PC-9 (cell line): ENCODE data around the gene EPN1. TPM values are rescaled to one million over a fixed set of nuclear protein-coding genes. Genes with fewer than 3 reads are reported as not detected.

ENCODE experiments used
- BruUV-seq: library from RNA; stranded (reverse); fragments of 400-500 nt; replicated peaks from 2 replicates; lab custom pipeline; 2021; lab: Mats Ljungman, UMichigan
- CTCF ChIA-PET: fragments of 300-600 bp; sonication (Branson Sonifier 250); formaldehyde crosslinking; loops from one replicate; lab custom pipeline; 2022; ENCODE audit warnings: antibody characterized with exemption; lab: Charles Lee
- POLR2A ChIA-PET: fragments of 300-600 bp; sonication (Branson Sonifier 250); formaldehyde crosslinking; loops from one replicate; lab custom pipeline; 2022; ENCODE audit warnings: antibody characterized with exemption; ENCODE audit not compliant: unreplicated experiment; lab: Charles Lee
- DNase-seq, 2 experiments: peaks; one replicate each; pipeline versions ENCODE4 v3.0.0 to v3.0.0-alpha.2; 2015 to 2022; ENCODE audit warnings: mixed read lengths in 1 of 2
- H2AFZ ChIP-seq: fragments of 200-600 bp; sonication (generic); 2 replicates; pipeline ENCODE4 v1.8.1; 2017; ENCODE audit warnings: antibody characterized with exemption
- H3F3A ChIP-seq: fragments of 200-600 bp; sonication (generic); 2 replicates; pipeline ENCODE4 v1.8.1; 2017; ENCODE audit warnings: antibody characterized with exemption, mild to moderate bottlenecking, low read depth; ENCODE audit not compliant: insufficient read depth
- H3K27ac ChIP-seq: fragments of 200-600 bp; sonication (generic); 2 replicates; pipeline ENCODE4 v1.6.1; 2016; ENCODE audit warnings: mixed run types
- H3K27me3 ChIP-seq: fragments of 200-600 bp; sonication (generic); 2 replicates; pipeline ENCODE4 v1.6.1; 2016; ENCODE audit warnings: low read depth, mixed run types; ENCODE audit not compliant: insufficient read depth
- H3K36me3 ChIP-seq: fragments of 200-600 bp; sonication (generic); 2 replicates; pipeline ENCODE4 v1.6.1; 2016; ENCODE audit warnings: low read depth, mixed run types
- H3K4me1 ChIP-seq: fragments of 200-600 bp; sonication (generic); replicated peaks from 2 replicates; pipeline ENCODE4 v1.6.1; 2016; ENCODE audit warnings: mixed run types; ENCODE audit not compliant: insufficient read depth
- H3K4me2 ChIP-seq: fragments of 200-600 bp; sonication (generic); 2 replicates; pipeline ENCODE4 v1.6.1; 2017; ENCODE audit warnings: mixed run types
- H3K4me3 ChIP-seq: fragments of 200-600 bp; sonication (generic); 2 replicates; pipeline ENCODE4 v1.6.1; 2016; ENCODE audit warnings: mixed run types
- H3K79me2 ChIP-seq: fragments of 200-600 bp; sonication (generic); 2 replicates; pipeline ENCODE4 v1.6.1; 2017; ENCODE audit warnings: low read depth, mixed run types
- H3K9me2 ChIP-seq: fragments of 200-600 bp; sonication (generic); 2 replicates; pipeline ENCODE4 v1.8.1; 2017; ENCODE audit warnings: mild to moderate bottlenecking; ENCODE audit not compliant: insufficient read depth
- H3K9me3 ChIP-seq: fragments of 200-600 bp; sonication (generic); 2 replicates; pipeline ENCODE4 v1.8.1; 2016; ENCODE audit warnings: low read depth; ENCODE audit not compliant: insufficient read depth
- H4K20me1 ChIP-seq: fragments of 200-600 bp; sonication (generic); 2 replicates; pipeline ENCODE4 v1.8.1; 2017; ENCODE audit not compliant: insufficient read depth
- EZH2 ChIP-seq: fragments of 200-600 bp; sonication (generic); IDR thresholded peaks from 2 replicates; pipeline ENCODE4 v1.8.0; 2017; ENCODE audit warnings: antibody characterized with exemption, low read depth
- intact Hi-C: fragments of 100-400 bp; cut with micrococcal nuclease; formaldehyde crosslinking; loops from one replicate; pipeline ENCODE4 v1.10.0; 2022; ENCODE audit not compliant: unreplicated experiment
- total RNA-seq: library from RNA; stranded (reverse); gene quantifications from 2 replicates; pipeline ENCODE4 v1.2.3, GENCODE V29; 2021
- TF ChIP-seq, protein P1 (sequence below): fragments of 200-600 bp; sonication (generic); conservative IDR thresholded peaks from 2 replicates; pipeline ENCODE4 v1.6.1; 2017; ENCODE audit warnings: mixed run types, antibody characterized with exemption, mild to moderate bottlenecking, moderate library complexity

Gene EPN1
- total RNA-seq, 1 experiment from 2014 or later, result 232 TPM

DNA sequence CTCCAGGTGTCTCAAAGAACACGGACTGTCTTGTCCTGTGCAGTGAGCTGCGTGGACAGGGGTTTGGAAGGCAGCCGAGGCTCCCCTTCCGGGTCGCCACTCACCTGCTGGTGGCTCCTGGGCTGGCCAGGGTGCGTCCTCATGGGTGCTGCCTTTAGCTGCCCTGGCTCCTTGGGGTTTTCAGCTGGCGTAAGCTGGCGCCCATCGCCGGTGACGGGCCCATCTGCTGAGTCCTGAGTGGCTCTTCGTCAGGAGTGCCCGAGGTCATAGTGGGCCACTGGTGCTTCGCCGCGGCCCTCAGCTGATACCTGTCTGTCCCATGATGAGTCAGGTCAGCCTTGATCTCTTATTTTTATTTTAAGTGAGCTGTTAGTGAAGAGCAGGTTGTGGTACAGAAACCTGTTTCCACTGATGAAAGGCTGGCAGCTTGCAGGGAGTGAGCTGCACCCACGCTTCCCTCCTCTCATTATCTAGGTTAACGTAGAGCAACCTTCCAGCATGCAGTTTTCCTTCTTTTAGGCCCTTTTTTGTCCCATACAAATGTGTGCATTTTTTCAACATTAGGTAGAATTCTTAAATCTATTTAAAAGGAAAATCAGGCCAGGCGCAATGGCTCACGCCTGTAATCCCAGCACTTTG lies 18.4 kb downstream of the EPN1 start:
- H3K27me3 ChIP-seq, result no peaks in the 10 kb centered on the region
- BruUV-seq, result no TSS peak
- no peak for DNase-seq

DNA sequence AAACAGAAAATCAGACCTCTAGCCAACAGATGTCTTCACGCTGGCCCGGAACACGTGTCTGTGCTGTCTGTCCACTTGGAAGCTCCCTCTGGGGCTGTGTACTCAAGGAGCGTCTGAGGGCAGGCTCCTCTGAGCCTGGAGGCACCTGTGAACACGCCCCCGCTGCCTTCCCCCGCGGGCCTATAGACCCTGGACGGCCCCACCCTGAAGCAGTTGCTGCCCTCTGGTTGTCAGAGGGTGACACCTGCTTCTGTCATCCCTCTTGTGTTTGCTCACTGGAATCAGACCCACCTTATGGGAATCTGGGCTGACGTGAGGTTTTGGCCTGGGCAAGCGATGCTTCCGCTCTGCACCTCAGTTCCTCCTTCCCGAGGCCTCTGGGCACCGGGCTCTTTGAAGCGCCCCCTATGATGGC lies 19.2 kb downstream of the EPN1 start:
- no peaks in the 10 kb centered on the region for H3K4me1 ChIP-seq
- no peak overlapping the region for H3K4me3 ChIP-seq
- TF ChIP-seq, protein P1, sequence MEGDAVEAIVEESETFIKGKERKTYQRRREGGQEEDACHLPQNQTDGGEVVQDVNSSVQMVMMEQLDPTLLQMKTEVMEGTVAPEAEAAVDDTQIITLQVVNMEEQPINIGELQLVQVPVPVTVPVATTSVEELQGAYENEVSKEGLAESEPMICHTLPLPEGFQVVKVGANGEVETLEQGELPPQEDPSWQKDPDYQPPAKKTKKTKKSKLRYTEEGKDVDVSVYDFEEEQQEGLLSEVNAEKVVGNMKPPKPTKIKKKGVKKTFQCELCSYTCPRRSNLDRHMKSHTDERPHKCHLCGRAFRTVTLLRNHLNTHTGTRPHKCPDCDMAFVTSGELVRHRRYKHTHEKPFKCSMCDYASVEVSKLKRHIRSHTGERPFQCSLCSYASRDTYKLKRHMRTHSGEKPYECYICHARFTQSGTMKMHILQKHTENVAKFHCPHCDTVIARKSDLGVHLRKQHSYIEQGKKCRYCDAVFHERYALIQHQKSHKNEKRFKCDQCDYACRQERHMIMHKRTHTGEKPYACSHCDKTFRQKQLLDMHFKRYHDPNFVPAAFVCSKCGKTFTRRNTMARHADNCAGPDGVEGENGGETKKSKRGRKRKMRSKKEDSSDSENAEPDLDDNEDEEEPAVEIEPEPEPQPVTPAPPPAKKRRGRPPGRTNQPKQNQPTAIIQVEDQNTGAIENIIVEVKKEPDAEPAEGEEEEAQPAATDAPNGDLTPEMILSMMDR, result no peak
- TF ChIP-seq EZH2, result no peak
- H3K9me2 ChIP-seq, result no peaks in the 10 kb centered on the region
- H4K20me1 ChIP-seq, result no peaks in the 10 kb centered on the region; the same call in 1 of the 2 replicates
- H3K79me2 ChIP-seq, result no peaks in the 10 kb centered on the region
- POLR2A ChIA-PET, result no interaction called here
- no peak for DNase-seq
- BruUV-seq, result no TSS peak
- CTCF ChIA-PET, result no interaction called here
- H3K9me3 ChIP-seq, result no peaks in the 10 kb centered on the region
- no peak overlapping the region for H3K4me2 ChIP-seq
- intact Hi-C loops, result no loop called here
- no peak overlapping the region for H3K27ac ChIP-seq
- no peak overlapping the region for H2AFZ ChIP-seq
- H3K27me3 ChIP-seq, result no peaks in the 10 kb centered on the region
- H3F3A ChIP-seq, result no peaks in the 10 kb centered on the region
- H3K36me3 ChIP-seq, result peaks cover 12% of the 10 kb centered on the region

More for the DNA sequence above, 18.4 kb downstream of the EPN1 start:
- H3K36me3 ChIP-seq, result peaks cover 12% of the 10 kb centered on the region
- H3K4me2 ChIP-seq, result no peak overlapping the region
- H3K4me1 ChIP-seq, result no peaks in the 10 kb centered on the region
- ChIA-PET CTCF (no interaction called here), POLR2A (interaction anchor here (0.7 kb wide), 1 partner anchor 685 kb away, joined by 3 read pairs; no protein-coding TSS in a partner anchor)
- no peak overlapping the region for H3K4me3 ChIP-seq
- no peak overlapping the region for H3K27ac ChIP-seq
- TF ChIP-seq, protein P1, result no peak
- TF ChIP-seq EZH2, result no peak
- intact Hi-C loops, result no loop called here
- H3K9me2 ChIP-seq, result no peaks in the 10 kb centered on the region
- no peaks in the 10 kb centered on the region for H3F3A ChIP-seq
- no peaks in the 10 kb centered on the region for H3K79me2 ChIP-seq
- no peak overlapping the region for H2AFZ ChIP-seq
- H4K20me1 ChIP-seq, result peaks cover 3% of the 10 kb centered on the region
- H3K9me3 ChIP-seq, result no peaks in the 10 kb centered on the region

DNA sequence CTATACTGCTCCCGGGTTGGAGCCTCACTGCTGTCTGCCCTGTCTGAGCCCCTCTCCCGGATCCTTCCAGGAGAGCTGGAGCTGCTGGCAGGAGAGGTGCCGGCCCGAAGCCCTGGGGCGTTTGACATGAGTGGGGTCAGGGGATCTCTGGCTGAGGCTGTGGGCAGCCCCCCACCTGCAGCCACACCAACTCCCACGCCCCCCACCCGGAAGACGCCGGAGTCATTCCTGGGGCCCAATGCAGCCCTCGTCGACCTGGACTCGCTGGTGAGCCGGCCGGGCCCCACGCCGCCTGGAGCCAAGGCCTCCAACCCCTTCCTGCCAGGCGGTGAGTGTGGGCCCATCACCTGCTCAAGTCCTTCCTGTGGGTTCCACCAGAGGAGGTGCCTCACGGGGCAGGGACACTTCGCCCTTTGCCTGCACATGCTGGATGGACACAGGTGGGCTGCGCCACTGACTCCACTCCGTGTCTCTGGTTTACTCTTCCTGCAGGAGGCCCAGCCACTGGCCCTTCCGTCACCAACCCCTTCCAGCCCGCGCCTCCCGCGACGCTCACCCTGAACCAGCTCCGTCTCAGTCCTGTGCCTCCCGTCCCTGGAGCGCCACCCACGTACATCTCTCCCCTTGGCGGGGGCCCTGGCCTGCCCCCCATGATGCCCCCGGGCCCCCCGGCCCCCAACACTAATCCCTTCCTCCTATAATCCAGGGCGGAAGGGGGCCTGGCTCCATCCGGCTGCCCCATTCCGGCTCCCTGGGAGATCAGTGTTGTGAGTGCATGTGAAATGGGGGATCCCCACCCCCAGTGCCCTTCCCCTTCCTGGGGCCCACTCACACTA lies 19.8 kb downstream of the EPN1 start:
- H3K9me2 ChIP-seq, result no peaks in the 10 kb centered on the region
- H3K36me3 ChIP-seq, result peaks cover 12% of the 10 kb centered on the region
- H3K4me3 ChIP-seq, result no peak overlapping the region
- H3K4me1 ChIP-seq, result no peaks in the 10 kb centered on the region
- H3K9me3 ChIP-seq, result no peaks in the 10 kb centered on the region
- no TSS peak for BruUV-seq
- no peaks in the 10 kb centered on the region for H3K79me2 ChIP-seq
- peaks cover 3% of the 10 kb centered on the region; the same call in 1 of the 2 replicates for H4K20me1 ChIP-seq
- H3K4me2 ChIP-seq, result no peak overlapping the region
- POLR2A ChIA-PET, result no interaction called here
- no peaks in the 10 kb centered on the region for H3K27me3 ChIP-seq
- H3F3A ChIP-seq, result no peaks in the 10 kb centered on the region
- CTCF ChIA-PET, result no interaction called here
- no peak overlapping the region for H2AFZ ChIP-seq
- no peak overlapping the region for H3K27ac ChIP-seq
- no peak for TF ChIP-seq EZH2
- TF ChIP-seq, protein P1, result no peak
- no peak for DNase-seq
- intact Hi-C loops, result no loop called here
